ENCODE measurements around the gene CDC16.
A peak's percentile ranks its signal among the peaks of the same experiment; 100 is the strongest.

CDC16 gene

GRCh38 chr13:114202581-114202980, 32.1 kb upstream of the CDC16 start:
- no peak for TF ChIP-seq SPI1 (IDR thresholded peaks at IDR 0.05; ENCODE audit: low read depth, low read length)
- TF ChIP-seq POLR2AphosphoS5 (IDR thresholded peaks at IDR 0.05; ENCODE audit: low read depth, low read length) = no peak
- TF ChIP-seq POLR2A (IDR thresholded peaks at IDR 0.05; ENCODE audit: low read depth, low read length) = no peak
- TF ChIP-seq POU2F2 (IDR thresholded peaks at IDR 0.05; ENCODE audit: low read depth, low read length) = no peak
- FAIRE-seq (no peak), DNase-seq (ENCODE audit: insufficient read length, low spot score) (no peak)

- FAIRE-seq (no peak), DNase-seq (ENCODE audit: insufficient read length, low spot score) (no peak)
- TF ChIP-seq TAF1 (IDR thresholded peaks at IDR 0.05; ENCODE audit: low read depth, low read length) (no peak), POLR2A (IDR thresholded peaks at IDR 0.05; ENCODE audit: low read depth, low read length) (no peak), PAX5 (IDR thresholded peaks at IDR 0.05; ENCODE audit: insufficient read depth, low read length, severe bottlenecking) (no peak), SPI1 (IDR thresholded peaks at IDR 0.05; ENCODE audit: low read depth, low read length) (no peak)
Measured at GRCh38 chr13:114203536-114203935, 31.2 kb upstream of the CDC16 start.

- no peak for FAIRE-seq
- no peak for DNase-seq (ENCODE audit: insufficient read length, low spot score)
- TF ChIP-seq SPI1 (IDR thresholded peaks at IDR 0.05; ENCODE audit: low read depth, low read length) (no peak), POLR2AphosphoS5 (IDR thresholded peaks at IDR 0.05; ENCODE audit: low read depth, low read length) (no peak), PAX5 (IDR thresholded peaks at IDR 0.05; ENCODE audit: insufficient read depth, low read length, severe bottlenecking) (no peak), TAF1 (IDR thresholded peaks at IDR 0.05; ENCODE audit: low read depth, low read length) (no peak), POU2F2 (IDR thresholded peaks at IDR 0.05; ENCODE audit: low read depth, low read length) (no peak), POLR2A (IDR thresholded peaks at IDR 0.05; ENCODE audit: low read depth, low read length) (no peak)
Measured at GRCh38 chr13:114204894-114205293, 29.8 kb upstream of the CDC16 start.

- DNase-seq (ENCODE audit: insufficient read length, low spot score) (no peak), FAIRE-seq (no peak)
- TF ChIP-seq PAX5 (IDR thresholded peaks at IDR 0.05; ENCODE audit: insufficient read depth, low read length, severe bottlenecking) = no peak
- no peak for TF ChIP-seq SPI1 (IDR thresholded peaks at IDR 0.05; ENCODE audit: low read depth, low read length)
- TF ChIP-seq POU2F2 (IDR thresholded peaks at IDR 0.05; ENCODE audit: low read depth, low read length) = no peak
- TF ChIP-seq POLR2AphosphoS5 (IDR thresholded peaks at IDR 0.05; ENCODE audit: low read depth, low read length) = no peak
- no peak for TF ChIP-seq TAF1 (IDR thresholded peaks at IDR 0.05; ENCODE audit: low read depth, low read length)
- TF ChIP-seq POLR2A (IDR thresholded peaks at IDR 0.05; ENCODE audit: low read depth, low read length) = no peak
Measured at GRCh38 chr13:114208134-114208533, 26.6 kb upstream of the CDC16 start.

- DNase-seq (ENCODE audit: insufficient read length, low spot score) (no peak), FAIRE-seq (no peak)
- TF ChIP-seq SPI1 (IDR thresholded peaks at IDR 0.05; ENCODE audit: low read depth, low read length) = no peak
- TF ChIP-seq POLR2A (IDR thresholded peaks at IDR 0.05; ENCODE audit: low read depth, low read length) = no peak
- no peak for TF ChIP-seq POU2F2 (IDR thresholded peaks at IDR 0.05; ENCODE audit: low read depth, low read length)
- TF ChIP-seq TAF1 (IDR thresholded peaks at IDR 0.05; ENCODE audit: low read depth, low read length) = no peak
- no peak for TF ChIP-seq PAX5 (IDR thresholded peaks at IDR 0.05; ENCODE audit: insufficient read depth, low read length, severe bottlenecking)
- TF ChIP-seq POLR2AphosphoS5 (IDR thresholded peaks at IDR 0.05; ENCODE audit: low read depth, low read length) = no peak
Measured at GRCh38 chr13:114211446-114212157, 23.1 kb upstream of the CDC16 start.

GRCh38 chr13:114212158-114212495, 22.6 kb upstream of the CDC16 start:
- no peak for DNase-seq (ENCODE audit: insufficient read length, low spot score)
- TF ChIP-seq PAX5 (IDR thresholded peaks at IDR 0.05; ENCODE audit: insufficient read depth, low read length, severe bottlenecking) (no peak), TAF1 (IDR thresholded peaks at IDR 0.05; ENCODE audit: low read depth, low read length) (no peak), POLR2AphosphoS5 (IDR thresholded peaks at IDR 0.05; ENCODE audit: low read depth, low read length) (no peak), POU2F2 (IDR thresholded peaks at IDR 0.05; ENCODE audit: low read depth, low read length) (no peak), SPI1 (IDR thresholded peaks at IDR 0.05; ENCODE audit: low read depth, low read length) (no peak)
- FAIRE-seq = no peak

- TF ChIP-seq POU2F2 (IDR thresholded peaks at IDR 0.05; ENCODE audit: low read depth, low read length) (no peak), SPI1 (IDR thresholded peaks at IDR 0.05; ENCODE audit: low read depth, low read length) (no peak), POLR2AphosphoS5 (IDR thresholded peaks at IDR 0.05; ENCODE audit: low read depth, low read length) (no peak), TAF1 (IDR thresholded peaks at IDR 0.05; ENCODE audit: low read depth, low read length) (no peak), POLR2A (IDR thresholded peaks at IDR 0.05; ENCODE audit: low read depth, low read length) (no peak), PAX5 (IDR thresholded peaks at IDR 0.05; ENCODE audit: insufficient read depth, low read length, severe bottlenecking) (no peak)
- FAIRE-seq = no peak
Measured at GRCh38 chr13:114213980-114214379, 20.7 kb upstream of the CDC16 start.

GRCh38 chr13:114219392-114219791, 15.3 kb upstream of the CDC16 start:
- TF ChIP-seq SPI1 (IDR thresholded peaks at IDR 0.05; ENCODE audit: low read depth, low read length) (no peak), POU2F2 (IDR thresholded peaks at IDR 0.05; ENCODE audit: low read depth, low read length) (no peak), POLR2A (IDR thresholded peaks at IDR 0.05; ENCODE audit: low read depth, low read length) (no peak), PAX5 (IDR thresholded peaks at IDR 0.05; ENCODE audit: insufficient read depth, low read length, severe bottlenecking) (no peak), TAF1 (IDR thresholded peaks at IDR 0.05; ENCODE audit: low read depth, low read length) (no peak), POLR2AphosphoS5 (IDR thresholded peaks at IDR 0.05; ENCODE audit: low read depth, low read length) (no peak)
- DNase-seq (ENCODE audit: insufficient read length, low spot score) = no peak
- no peak for FAIRE-seq

More at GRCh38 chr13:114213980-114214379, 20.7 kb upstream of the CDC16 start:
- no peak for DNase-seq (ENCODE audit: insufficient read length, low spot score)

- FAIRE-seq (peak; percentile 55), DNase-seq (ENCODE audit: insufficient read length, low spot score) (peak; percentile 31)
- TF ChIP-seq SPI1 (IDR thresholded peaks at IDR 0.05; ENCODE audit: low read depth, low read length) (peak; percentile 88), PAX5 (IDR thresholded peaks at IDR 0.05; ENCODE audit: insufficient read depth, low read length, severe bottlenecking) (no peak)
Measured at GRCh38 chr13:114222461-114222968, 12.2 kb upstream of the CDC16 start.

- FAIRE-seq (no peak), DNase-seq (ENCODE audit: insufficient read length, low spot score) (no peak)
- no peak for TF ChIP-seq POLR2A (IDR thresholded peaks at IDR 0.05; ENCODE audit: low read depth, low read length)
- TF ChIP-seq POLR2AphosphoS5 (IDR thresholded peaks at IDR 0.05; ENCODE audit: low read depth, low read length) = no peak
- TF ChIP-seq TAF1 (IDR thresholded peaks at IDR 0.05; ENCODE audit: low read depth, low read length) = no peak
- TF ChIP-seq PAX5 (IDR thresholded peaks at IDR 0.05; ENCODE audit: insufficient read depth, low read length, severe bottlenecking) = no peak
- no peak for TF ChIP-seq POU2F2 (IDR thresholded peaks at IDR 0.05; ENCODE audit: low read depth, low read length)
- no peak for TF ChIP-seq SPI1 (IDR thresholded peaks at IDR 0.05; ENCODE audit: low read depth, low read length)
Measured at GRCh38 chr13:114224201-114224600, 10.5 kb upstream of the CDC16 start.

Measured in GM12891 (cell line).